DOHH2 (cell line): ENCODE measurements around the gene GRHPR.

ENCODE experiments used
- H3F3A ChIP-seq: fragments of 200-600 bp; sonication (generic), shearing (Covaris generic); 2 replicates; pipeline ENCODE4 v1.6.0; 2016; ENCODE audit warnings: antibody characterized with exemption, mild to moderate bottlenecking; ENCODE audit not compliant: control insufficient read depth, insufficient read depth
- H3K27ac ChIP-seq: fragments of 200-600 bp; sonication (generic); 2 replicates; pipeline ENCODE4 v1.5.1; 2014; ENCODE audit warnings: low read depth, mild to moderate bottlenecking, low read length, moderate library complexity
- H3K27me3 ChIP-seq: fragments of 200-600 bp; sonication (generic); 2 replicates; pipeline ENCODE4 v1.6.1; 2014; ENCODE audit warnings: mild to moderate bottlenecking, low read length, mixed read lengths; ENCODE audit not compliant: control insufficient read depth
- H3K36me3 ChIP-seq: fragments of 200-600 bp; sonication (generic); 2 replicates; pipeline ENCODE4 v1.6.1; 2014; ENCODE audit warnings: mild to moderate bottlenecking, low read length, moderate library complexity, mixed read lengths; ENCODE audit not compliant: control insufficient read depth
- H3K4me1 ChIP-seq: fragments of 200-600 bp; sonication (generic); 2 replicates; pipeline ENCODE4 v1.6.1; 2014; ENCODE audit warnings: mild to moderate bottlenecking, low read length, mixed read lengths; ENCODE audit not compliant: control insufficient read depth
- H3K4me2 ChIP-seq: fragments of 200-600 bp; sonication (generic); 2 replicates; pipeline ENCODE4 v1.6.0; 2014; ENCODE audit warnings: mild to moderate bottlenecking, low read length, moderate library complexity
- H3K4me3 ChIP-seq: fragments of 200-600 bp; sonication (generic); 2 replicates; pipeline ENCODE4 v1.5.1; 2014; ENCODE audit warnings: mild to moderate bottlenecking, low read length, mixed read lengths
- H3K79me2 ChIP-seq: fragments of 200-600 bp; sonication (generic); 2 replicates; pipeline ENCODE4 v1.6.1; 2014; ENCODE audit warnings: mild to moderate bottlenecking, low read length, mixed read lengths; ENCODE audit not compliant: control insufficient read depth
- H3K9me2 ChIP-seq: fragments of 200-600 bp; sonication (generic); replicated peaks from 2 replicates; pipeline ENCODE4 v1.6.1; 2014; ENCODE audit warnings: mild to moderate bottlenecking, low read length, mixed read lengths; ENCODE audit not compliant: control insufficient read depth
- H3K9me3 ChIP-seq: fragments of 200-600 bp; sonication (generic); 2 replicates; pipeline ENCODE4 v1.6.1; 2014; ENCODE audit warnings: antibody characterized with exemption, low read length, mixed read lengths; ENCODE audit not compliant: control insufficient read depth, insufficient read depth
- H4K20me1 ChIP-seq: fragments of 200-600 bp; sonication (generic); 2 replicates; pipeline ENCODE4 v1.6.0; 2014; ENCODE audit warnings: low read depth, mild to moderate bottlenecking, antibody characterized with exemption, low read length, moderate library complexity; ENCODE audit not compliant: control insufficient read depth, insufficient read depth
- EZH2phosphoT487 ChIP-seq: fragments of 200-600 bp; sonication (generic); IDR thresholded peaks from 2 replicates; pipeline ENCODE4 v1.6.1; 2017; ENCODE audit warnings: borderline replicate concordance, mild to moderate bottlenecking, antibody characterized with exemption, low read length, moderate library complexity, mixed read lengths
- TF ChIP-seq, protein P1 (sequence below): fragments of 200-600 bp; sonication (generic); IDR thresholded peaks from one replicate; pipeline ENCODE4 v1.5.1; 2014; ENCODE audit warnings: antibody characterized with exemption, mild to moderate bottlenecking, low read depth, low read length; ENCODE audit not compliant: poor library complexity, severe bottlenecking

GRHPR gene

GRCh38 chr9:37485389-37486255 is 63.1 kb downstream of the GRHPR start, which contains the start of gene POLR1E:
POLR1E (plus strand) TSS chr9:37485948; CDS start chr9:37486048, 100 bp downstream.
- no peaks in the 10 kb centered on the region; the same call in 1 of the 2 replicates for H3K27me3 ChIP-seq
- H3K9me2 ChIP-seq = no peaks in the 10 kb centered on the region
- H3K4me1 ChIP-seq = peaks cover 35% of the 10 kb centered on the region
- H3F3A ChIP-seq = no peaks in the 10 kb centered on the region
- H3K27ac ChIP-seq = peak within 1 kb of the TSS; percentile 45
- H3K4me2 ChIP-seq = peak within 1 kb of the TSS; percentile 94
- H3K36me3 ChIP-seq = peaks cover 44% of the 10 kb centered on the region
- TF ChIP-seq, protein P1, sequence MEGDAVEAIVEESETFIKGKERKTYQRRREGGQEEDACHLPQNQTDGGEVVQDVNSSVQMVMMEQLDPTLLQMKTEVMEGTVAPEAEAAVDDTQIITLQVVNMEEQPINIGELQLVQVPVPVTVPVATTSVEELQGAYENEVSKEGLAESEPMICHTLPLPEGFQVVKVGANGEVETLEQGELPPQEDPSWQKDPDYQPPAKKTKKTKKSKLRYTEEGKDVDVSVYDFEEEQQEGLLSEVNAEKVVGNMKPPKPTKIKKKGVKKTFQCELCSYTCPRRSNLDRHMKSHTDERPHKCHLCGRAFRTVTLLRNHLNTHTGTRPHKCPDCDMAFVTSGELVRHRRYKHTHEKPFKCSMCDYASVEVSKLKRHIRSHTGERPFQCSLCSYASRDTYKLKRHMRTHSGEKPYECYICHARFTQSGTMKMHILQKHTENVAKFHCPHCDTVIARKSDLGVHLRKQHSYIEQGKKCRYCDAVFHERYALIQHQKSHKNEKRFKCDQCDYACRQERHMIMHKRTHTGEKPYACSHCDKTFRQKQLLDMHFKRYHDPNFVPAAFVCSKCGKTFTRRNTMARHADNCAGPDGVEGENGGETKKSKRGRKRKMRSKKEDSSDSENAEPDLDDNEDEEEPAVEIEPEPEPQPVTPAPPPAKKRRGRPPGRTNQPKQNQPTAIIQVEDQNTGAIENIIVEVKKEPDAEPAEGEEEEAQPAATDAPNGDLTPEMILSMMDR = no peak
- no peak for TF ChIP-seq EZH2phosphoT487
- H3K79me2 ChIP-seq = peaks cover 34% of the 10 kb centered on the region
- peak within 1 kb of the TSS; percentile 92 for H3K4me3 ChIP-seq
- no peaks in the 10 kb centered on the region for H3K9me3 ChIP-seq
- no peaks in the 10 kb centered on the region for H4K20me1 ChIP-seq

- TF ChIP-seq EZH2phosphoT487 = no peak
- TF ChIP-seq, protein P1 = no peak
- Histone ChIP-seq H3K27me3 (no peaks in the 10 kb centered on the region; the same call in 1 of the 2 replicates), H3K4me3 (peak overlapping the region; percentile 92), H3K9me3 (no peaks in the 10 kb centered on the region), H3K27ac (peak overlapping the region; percentile 45), H3K4me2 (peak overlapping the region; percentile 94), H3K79me2 (peaks cover 34% of the 10 kb centered on the region), H3K9me2 (no peaks in the 10 kb centered on the region), H3K4me1 (peaks cover 35% of the 10 kb centered on the region), H3K36me3 (peaks cover 51% of the 10 kb centered on the region), H3F3A (no peaks in the 10 kb centered on the region), H4K20me1 (no peaks in the 10 kb centered on the region)
These were observed 63.7 kb downstream of the GRHPR start for GRCh38 chr9:37486256-37486615.
